Measurements from ENCODE around the gene ZCCHC18. TPM values are rescaled to one million over a fixed set of nuclear protein-coding genes. Genes with fewer than 3 reads are reported as not detected.
"Not testable (repeated sequence)": the region's sequence is repeated elsewhere in the genome, so short reads cannot be mapped to it uniquely, and the experiment has no call there.

ZCCHC18 gene
- total RNA-seq, 1 experiment from 2014 or later: not detected

- DNase-seq (ENCODE audit: low read depth, low spot score); intact Hi-C loops (cut with micrococcal nuclease); H3K4me2 ChIP-seq (ENCODE audit: low read length); H3K27ac ChIP-seq (ENCODE audit: low read depth, low read length); RAD21 ChIA-PET (ENCODE audit: low non-redundant PET in 1 of 2, low total read pairs in 2 of 2, uncharacterized antibody in 2 of 2, unreplicated experiment in 2 of 2); H3K9ac ChIP-seq (ENCODE audit: low read length); H3K4me1 ChIP-seq (ENCODE audit: control insufficient read depth in 1 of 2, insufficient read depth in 2 of 2, low read length in 2 of 2); H3K9me3 ChIP-seq (ENCODE audit: control insufficient read depth in 1 of 2, insufficient read depth in 1 of 2, low read depth in 1 of 2, low read length in 2 of 2); H3K9me2 ChIP-seq (ENCODE audit: insufficient read depth); H3K36me3 ChIP-seq (ENCODE audit: control insufficient read depth in 1 of 2, insufficient read depth in 2 of 2, low read length in 2 of 2); H3K27me3 ChIP-seq (ENCODE audit: insufficient read depth, low read length); ATAC-seq; H3K79me2 ChIP-seq (ENCODE audit: insufficient read depth, low read length); H2AFZ ChIP-seq (ENCODE audit: low read depth, low read length, poor library complexity, severe bottlenecking); CTCF ChIA-PET; BruUV-seq (replicated peaks); H3K4me3 ChIP-seq (replicated peaks in 1 of 2; ENCODE audit: low read depth in 1 of 2, low read length in 2 of 2); POLR2A ChIA-PET; H4K20me1 ChIP-seq (ENCODE audit: insufficient read depth): not testable (repeated sequence)
These were observed 49.7 kb upstream of the ZCCHC18 start for GRCh38 chrX:104062636-104063035.

GRCh38 chrX:104075778-104076445, 36.4 kb upstream of the ZCCHC18 start, which contains the start of gene TMSB15C:
Gene TMSB15C, minus strand, starts transcription at chrX:104076236.
- CTCF ChIA-PET; RAD21 ChIA-PET (ENCODE audit: low non-redundant PET in 1 of 2, low total read pairs in 2 of 2, uncharacterized antibody in 2 of 2, unreplicated experiment in 2 of 2); BruUV-seq (replicated peaks); DNase-seq (ENCODE audit: low read depth, low spot score); H3K4me2 ChIP-seq (ENCODE audit: low read length); intact Hi-C loops (cut with micrococcal nuclease); H3K4me3 ChIP-seq (replicated peaks in 1 of 2; ENCODE audit: low read depth in 1 of 2, low read length in 2 of 2); H3K27ac ChIP-seq (ENCODE audit: low read depth, low read length); H3K27me3 ChIP-seq (ENCODE audit: insufficient read depth, low read length); H3K9me3 ChIP-seq (ENCODE audit: control insufficient read depth in 1 of 2, insufficient read depth in 1 of 2, low read depth in 1 of 2, low read length in 2 of 2); H3K4me1 ChIP-seq (ENCODE audit: control insufficient read depth in 1 of 2, insufficient read depth in 2 of 2, low read length in 2 of 2); H3K36me3 ChIP-seq (ENCODE audit: control insufficient read depth in 1 of 2, insufficient read depth in 2 of 2, low read length in 2 of 2); H3K79me2 ChIP-seq (ENCODE audit: insufficient read depth, low read length); H2AFZ ChIP-seq (ENCODE audit: low read depth, low read length, poor library complexity, severe bottlenecking); H3K9me2 ChIP-seq (ENCODE audit: insufficient read depth); POLR2A ChIA-PET; H3K9ac ChIP-seq (ENCODE audit: low read length); H4K20me1 ChIP-seq (ENCODE audit: insufficient read depth); ATAC-seq: not testable (repeated sequence)

- ATAC-seq; H3K27me3 ChIP-seq (ENCODE audit: insufficient read depth, low read length); H2AFZ ChIP-seq (ENCODE audit: low read depth, low read length, poor library complexity, severe bottlenecking); CTCF ChIA-PET; H3K36me3 ChIP-seq (ENCODE audit: control insufficient read depth in 1 of 2, insufficient read depth in 2 of 2, low read length in 2 of 2); H4K20me1 ChIP-seq (ENCODE audit: insufficient read depth); intact Hi-C loops (cut with micrococcal nuclease); H3K79me2 ChIP-seq (ENCODE audit: insufficient read depth, low read length); H3K9me3 ChIP-seq (ENCODE audit: control insufficient read depth in 1 of 2, insufficient read depth in 1 of 2, low read depth in 1 of 2, low read length in 2 of 2); POLR2A ChIA-PET; H3K4me1 ChIP-seq (ENCODE audit: control insufficient read depth in 1 of 2, insufficient read depth in 2 of 2, low read length in 2 of 2); DNase-seq (ENCODE audit: low read depth, low spot score); H3K27ac ChIP-seq (ENCODE audit: low read depth, low read length); H3K4me3 ChIP-seq (replicated peaks in 1 of 2; ENCODE audit: low read depth in 1 of 2, low read length in 2 of 2); H3K4me2 ChIP-seq (ENCODE audit: low read length); H3K9ac ChIP-seq (ENCODE audit: low read length); RAD21 ChIA-PET (ENCODE audit: low non-redundant PET in 1 of 2, low total read pairs in 2 of 2, uncharacterized antibody in 2 of 2, unreplicated experiment in 2 of 2); H3K9me2 ChIP-seq (ENCODE audit: insufficient read depth); BruUV-seq (replicated peaks): not testable (repeated sequence)
These were observed 34.5 kb upstream of the ZCCHC18 start for GRCh38 chrX:104077854-104078253.
